ENCODE results near the gene MYBPC2. TPM values are rescaled to one million over a fixed set of nuclear protein-coding genes. Genes with fewer than 3 reads are reported as not detected.

MYBPC2 gene
- total and polyA plus RNA-seq, 2 of the 4 experiments (the other 2 are of a cell fraction) = not detected

- Histone ChIP-seq H2AK9ac (replicated peaks; ENCODE audit: low read depth, low read length, poor library complexity) (no peak overlapping the region), H3K27me3 (ENCODE audit: control insufficient read depth, insufficient read depth, low read length) (no peaks in the 10 kb centered on the region), H3K4me1 (ENCODE audit: control insufficient read depth, insufficient read depth, low read length) (no peaks in the 10 kb centered on the region), H3K9me1 (ENCODE audit: insufficient read depth, low read length) (no peaks in the 10 kb centered on the region), H4K5ac (ENCODE audit: low read depth, low read length) (no peak overlapping the region), H2AFZ (replicated peaks; ENCODE audit: low read length, poor library complexity) (no peak overlapping the region), H3K56ac (ENCODE audit: extremely low read depth, insufficient read depth, low read length) (no peak overlapping the region), H3K4me2 (ENCODE audit: low read depth, low read length) (no peak overlapping the region), H2BK120ac (ENCODE audit: low read depth, low read length) (no peak overlapping the region), H3K36me3 (ENCODE audit: control insufficient read depth, insufficient read depth, low read length) (peaks cover 7% of the 10 kb centered on the region), H3K9me3 (ENCODE audit: control insufficient read depth, insufficient read depth, low read length) (no peaks in the 10 kb centered on the region), H3K14ac (replicated peaks; ENCODE audit: low read depth, low read length) (no peak overlapping the region), H2BK5ac (ENCODE audit: low read depth, low read length, poor library complexity, severe bottlenecking) (no peak overlapping the region), H3K4me3 (ENCODE audit: insufficient read depth, low read depth, low read length) (no peak overlapping the region), H4K20me1 (ENCODE audit: insufficient read depth, low read length) (no peaks in the 10 kb centered on the region), H4K91ac (ENCODE audit: insufficient read depth, low read depth, low read length) (no peak overlapping the region), H3K27ac (ENCODE audit: insufficient read depth, low read length) (no peak overlapping the region), H2AK5ac (ENCODE audit: low read depth, low read length) (no peak overlapping the region), H3K23ac (ENCODE audit: low read depth, low read length) (no peak overlapping the region), H3K18ac (ENCODE audit: low read depth, low read length) (no peak overlapping the region), H3K9ac (ENCODE audit: low read depth, low read length) (no peak overlapping the region), H2BK20ac (ENCODE audit: low read depth, low read length) (no peak overlapping the region), H3K4ac (ENCODE audit: low read depth, low read length) (no peak overlapping the region), H3K79me1 (ENCODE audit: low read depth in 1 of 2, low read length in 2 of 2) (no peaks in the 10 kb centered on the region), H4K8ac (ENCODE audit: low read depth in 2 of 2, low read length in 2 of 2) (no peak overlapping the region), H2BK15ac (ENCODE audit: low read depth, low read length) (no peak overlapping the region)
- CTCF ChIA-PET = no interaction called here
- DNase-seq = no peak
- in situ Hi-C loops (cut with MboI; ENCODE audit: low sequenced_read_pairs) (no loop called here), intact Hi-C loops (cut with micrococcal nuclease) (no loop called here), dilution Hi-C loops (cut with HindIII; ENCODE audit: low sequenced_read_pairs, unreplicated experiment) (no loop called here)
- TF ChIP-seq MAFK (IDR thresholded peaks at IDR 0.05; ENCODE audit: low read depth, low read length) (no peak), RAD21 (IDR thresholded peaks at IDR 0.05; ENCODE audit: low read length) (no peak), MXI1 (IDR thresholded peaks at IDR 0.05; ENCODE audit: borderline replicate concordance, low read depth, low read length) (no peak), CEBPB (IDR thresholded peaks at IDR 0.05; ENCODE audit: low read depth, low read length) (no peak), RFX5 (IDR thresholded peaks at IDR 0.05; ENCODE audit: low read depth, low read length) (no peak), POLR2A (IDR thresholded peaks at IDR 0.05; ENCODE audit: low read depth, low read length) (no peak), MAZ (IDR thresholded peaks at IDR 0.05; ENCODE audit: borderline replicate concordance, low read depth, low read length) (no peak), SMC3 (IDR thresholded peaks at IDR 0.05; ENCODE audit: low read depth, low read length) (no peak), ELK1 (IDR thresholded peaks at IDR 0.05; ENCODE audit: borderline replicate concordance, low read depth, low read length) (no peak), RCOR1 (IDR thresholded peaks at IDR 0.05; ENCODE audit: insufficient replicate concordance, low read length) (no peak), CHD1 (IDR thresholded peaks at IDR 0.05; ENCODE audit: low read depth, low read length) (no peak), NFE2L2 (IDR thresholded peaks at IDR 0.05; ENCODE audit: low read depth, low read length) (no peak), CTCF (conservative IDR thresholded peaks at IDR 0.05; ENCODE audit: low read depth, low read length) (no peak), FOS (IDR thresholded peaks at IDR 0.05; ENCODE audit: low read depth, low read length) (no peak), USF2 (IDR thresholded peaks at IDR 0.05; ENCODE audit: low read depth, low read length) (no peak)
- no peak for ATAC-seq (ENCODE audit: low read depth)
- no TSS peak for BruUV-seq (replicated peaks)
- POLR2A ChIA-PET (ENCODE audit: unreplicated experiment) = interaction anchor here (0.5 kb wide), 1 partner anchor 15 kb away, joined by 4 read pairs; no protein-coding TSS in a partner anchor
- WGBS, 2 experiments (ENCODE audit: extremely low coverage in 2 of 2, insufficient read length in 1 of 2) = no CpG with 5 or more reads among the region's 2 CpGs
These were observed 20.3 kb upstream of the MYBPC2 start for GRCh38 chr19:50412419-50412818.
